ENCODE results near the gene DNER.
"Not testable (repeated sequence)": the region's sequence is repeated elsewhere in the genome, so short reads cannot be mapped to it uniquely, and the experiment has no call there.

Gene DNER

GRCh38 chr2:229514273-229514895 is 200.0 kb downstream of the DNER start:
- H3K4me2 ChIP-seq (ENCODE audit: low read length): no peak overlapping the region

DNA sequence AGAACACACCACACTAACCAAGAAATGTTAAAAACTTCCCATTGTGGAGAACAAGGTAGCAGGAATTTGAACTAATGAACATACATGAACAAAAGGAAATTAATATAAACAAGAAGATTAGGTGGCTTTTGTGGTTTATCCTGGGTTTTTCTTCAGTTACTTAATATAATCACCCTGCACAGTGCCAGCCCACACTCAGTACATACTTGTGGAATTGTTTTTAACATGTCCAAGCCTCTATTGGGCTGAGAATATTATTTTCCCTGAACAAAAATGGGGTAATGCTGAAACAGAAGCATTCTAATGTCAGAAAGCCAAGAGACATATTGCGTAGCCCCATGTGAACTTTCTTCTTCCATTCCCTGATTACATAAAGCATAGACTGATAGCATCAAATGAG is 202.8 kb downstream of the DNER start:
- Histone ChIP-seq H3K36me3 (ENCODE audit: insufficient read depth, low read length) (no peaks in the 10 kb centered on the region), H3K79me2 (ENCODE audit: insufficient read depth, low read length) (no peaks in the 10 kb centered on the region), H3K27ac (ENCODE audit: low read depth, low read length, poor library complexity, severe bottlenecking) (no peak overlapping the region), H3K9ac (ENCODE audit: low read length) (no peak overlapping the region), H4K20me1 (ENCODE audit: insufficient read depth, low read length) (no peaks in the 10 kb centered on the region), H3K27me3 (ENCODE audit: insufficient read depth, low read length) (no peaks in the 10 kb centered on the region), H3K4me3 (ENCODE audit: low read depth, low read length, poor library complexity, severe bottlenecking) (no peak overlapping the region), H3K9me3 (ENCODE audit: low read length) (no peaks in the 10 kb centered on the region), H3K9me2 (ENCODE audit: low read depth, low read length) (no peaks in the 10 kb centered on the region), H2AFZ (ENCODE audit: low read length) (no peak overlapping the region), H3F3A (ENCODE audit: insufficient read depth, low read length) (no peaks in the 10 kb centered on the region), H3K4me1 (ENCODE audit: insufficient read depth, low read length, severe bottlenecking) (no peaks in the 10 kb centered on the region), H3K4me2 (ENCODE audit: low read length) (no peak overlapping the region)
- no peak for TF ChIP-seq CTCF (IDR thresholded peaks at IDR 0.05; ENCODE audit: low read length)
- no peak for TF ChIP-seq EZH2 (IDR thresholded peaks at IDR 0.05; ENCODE audit: borderline replicate concordance, low read length)

More at GRCh38 chr2:229514273-229514895, 200.0 kb downstream of the DNER start:
- no peaks in the 10 kb centered on the region for H3K79me2 ChIP-seq (ENCODE audit: insufficient read depth, low read length)
- TF ChIP-seq CTCF (IDR thresholded peaks at IDR 0.05; ENCODE audit: low read length) (no peak), EZH2 (IDR thresholded peaks at IDR 0.05; ENCODE audit: borderline replicate concordance, low read length) (no peak)
- H3K9me2 ChIP-seq (ENCODE audit: low read depth, low read length): no peaks in the 10 kb centered on the region
- no peaks in the 10 kb centered on the region for H3K27me3 ChIP-seq (ENCODE audit: insufficient read depth, low read length)
- H3K27ac ChIP-seq (ENCODE audit: low read depth, low read length, poor library complexity, severe bottlenecking): no peak overlapping the region
- no peaks in the 10 kb centered on the region for H3K36me3 ChIP-seq (ENCODE audit: insufficient read depth, low read length)
- peaks cover 5% of the 10 kb centered on the region for H3K4me1 ChIP-seq (ENCODE audit: insufficient read depth, low read length, severe bottlenecking)
- H3K4me3 ChIP-seq (ENCODE audit: low read depth, low read length, poor library complexity, severe bottlenecking): no peak overlapping the region
- H3K9me3 ChIP-seq (ENCODE audit: low read length): no peaks in the 10 kb centered on the region
- H3K9ac ChIP-seq (ENCODE audit: low read length): no peak overlapping the region
- H2AFZ ChIP-seq (ENCODE audit: low read length): no peak overlapping the region
- H3F3A ChIP-seq (ENCODE audit: insufficient read depth, low read length): no peaks in the 10 kb centered on the region
- no peaks in the 10 kb centered on the region for H4K20me1 ChIP-seq (ENCODE audit: insufficient read depth, low read length)

DNA sequence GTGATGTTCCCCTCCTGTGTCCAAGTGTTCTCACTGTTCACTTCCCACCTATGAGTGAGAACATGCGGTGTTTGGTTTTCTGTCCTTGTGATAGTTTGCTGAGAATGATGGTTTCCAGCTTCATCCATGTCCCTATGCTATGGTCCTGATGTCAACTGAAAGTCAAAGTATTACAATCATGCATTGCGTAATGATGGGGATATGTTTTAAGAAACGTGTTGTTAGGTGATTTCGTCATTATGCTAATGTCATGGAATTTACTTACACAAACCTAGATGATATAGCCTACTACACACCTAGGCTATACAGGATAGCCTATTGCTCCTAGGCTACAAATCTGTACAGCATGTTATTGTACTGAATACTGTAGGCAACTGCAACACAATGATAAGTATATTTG is 207.7 kb downstream of the DNER start:
- not testable (repeated sequence) for H3F3A ChIP-seq (ENCODE audit: insufficient read depth, low read length); H3K9me3 ChIP-seq (ENCODE audit: low read length); H4K20me1 ChIP-seq (ENCODE audit: insufficient read depth, low read length); H3K27me3 ChIP-seq (ENCODE audit: insufficient read depth, low read length); H3K9ac ChIP-seq (ENCODE audit: low read length); H3K27ac ChIP-seq (ENCODE audit: low read depth, low read length, poor library complexity, severe bottlenecking); H3K4me2 ChIP-seq (ENCODE audit: low read length); H3K4me3 ChIP-seq (ENCODE audit: low read depth, low read length, poor library complexity, severe bottlenecking); H3K79me2 ChIP-seq (ENCODE audit: insufficient read depth, low read length); H3K4me1 ChIP-seq (ENCODE audit: insufficient read depth, low read length, severe bottlenecking); H2AFZ ChIP-seq (ENCODE audit: low read length); H3K36me3 ChIP-seq (ENCODE audit: insufficient read depth, low read length); H3K9me2 ChIP-seq (ENCODE audit: low read depth, low read length)
